CD14-positive monocyte (primary cell): ENCODE data around the gene HNRNPF. TPM values are rescaled to one million over a fixed set of nuclear protein-coding genes. Genes with fewer than 3 reads are reported as not detected.
A peak's percentile ranks its signal among the peaks of the same experiment; 100 is the strongest.

ENCODE experiments used
- DNase-seq, 3 donors: peaks; one replicate each; pipeline ENCODE4 v3.0.0-alpha.2; 2011 to 2022
- H2AFZ ChIP-seq: 2 replicates; pipeline ENCODE4 v1.6.0; 2012; ENCODE audit warnings: mild to moderate bottlenecking, low read depth, low read length, inconsistent platforms; ENCODE audit not compliant: insufficient read depth, poor library complexity, severe bottlenecking
- H3K27ac ChIP-seq, 2 donors: 1 replicate in 1 of 2; 2 replicates in 1 of 2; pipeline ENCODE4 v1.5.1; 2012 to 2013; ENCODE audit warnings: low read length in 2 of 2, control low read depth in 1 of 2, inconsistent platforms in 1 of 2, low read depth in 1 of 2, mild to moderate bottlenecking in 1 of 2
- H3K27me3 ChIP-seq, 2 donors: one replicate each; pipeline versions ENCODE4 v1.6.0 to v1.6.1; 2011 to 2013; ENCODE audit warnings: low read length in 2 of 2; ENCODE audit not compliant: control insufficient read depth in 2 of 2, insufficient read depth in 2 of 2
- H3K36me3 ChIP-seq, 2 donors: replicated peaks in 1 of 2; 1 replicate in 1 of 2; 2 replicates in 1 of 2; pipeline versions ENCODE4 v1.5.1 to v1.6.1; 2012 to 2013; ENCODE audit warnings: low read length in 2 of 2, control low read depth in 1 of 2, inconsistent platforms in 1 of 2, mild to moderate bottlenecking in 1 of 2; ENCODE audit not compliant: insufficient read depth in 2 of 2, control insufficient read depth in 1 of 2
- H3K4me1 ChIP-seq, 2 donors: 1 replicate in 1 of 2; 2 replicates in 1 of 2; pipeline versions ENCODE4 v1.5.1 to v1.6.1; 2012 to 2013; ENCODE audit warnings: low read length in 2 of 2, control low read depth in 1 of 2, inconsistent platforms in 1 of 2, mild to moderate bottlenecking in 1 of 2, moderate library complexity in 1 of 2; ENCODE audit not compliant: insufficient read depth in 2 of 2, control insufficient read depth in 1 of 2
- H3K4me2 ChIP-seq: replicated peaks from 2 replicates; pipeline ENCODE3; 2012; ENCODE audit warnings: low read length, moderate library complexity, mild to moderate bottlenecking; ENCODE audit not compliant: poor library complexity, severe bottlenecking; ENCODE audit errors: extremely low read depth
- H3K4me3 ChIP-seq, 3 experiments: fragments of 200-600 bp in 1 of 3; sonication (generic) in 1 of 3; replicated peaks in 1 of 3; 1 replicate in 2 of 3; 2 replicates in 1 of 3; pipeline ENCODE4 v1.5.1; 2011 to 2013; ENCODE audit warnings: low read length in 3 of 3, mild to moderate bottlenecking in 3 of 3, control low read depth in 2 of 3, low read depth in 2 of 3, inconsistent platforms in 1 of 3, moderate library complexity in 1 of 3
- H3K79me2 ChIP-seq: 2 replicates; pipeline ENCODE4 v1.6.0; 2012; ENCODE audit warnings: mild to moderate bottlenecking, control low read depth, inconsistent platforms, low read length, moderate library complexity; ENCODE audit not compliant: insufficient read depth
- H3K9ac ChIP-seq: 2 replicates; pipeline ENCODE4 v1.6.0; 2017; ENCODE audit warnings: low read length, mild to moderate bottlenecking; ENCODE audit not compliant: insufficient read depth, poor library complexity, severe bottlenecking
- H3K9me3 ChIP-seq, 2 donors: replicated peaks in 1 of 2; 1 replicate in 1 of 2; 2 replicates in 1 of 2; pipeline versions ENCODE4 v1.5.1 to v1.6.1; 2012 to 2013; ENCODE audit warnings: low read length in 2 of 2, control low read depth in 1 of 2; ENCODE audit not compliant: control insufficient read depth in 1 of 2, insufficient read depth in 1 of 2
- H4K20me1 ChIP-seq: 2 replicates; pipeline ENCODE4 v1.6.0; 2012; ENCODE audit warnings: mild to moderate bottlenecking, low read length, control low read depth, moderate library complexity; ENCODE audit not compliant: insufficient read depth
- H3K27ac Mint-ChIP-seq, 7 donors: one replicate each; pipeline ENCODE4 v1.8.0; 2020; ENCODE audit warnings: mild to moderate bottlenecking in 7 of 7, mixed read lengths in 7 of 7, moderate library complexity in 6 of 7, inconsistent platforms in 2 of 7
- H3K27me3 Mint-ChIP-seq, 3 donors: one replicate each; pipeline ENCODE4 v1.8.0; 2021 to 2022; ENCODE audit warnings: low read depth in 3 of 3, mild to moderate bottlenecking in 3 of 3, mixed read lengths in 3 of 3, moderate library complexity in 3 of 3, inconsistent platforms in 1 of 3
- H3K36me3 Mint-ChIP-seq, 2 donors: one replicate each; pipeline ENCODE4 v1.8.0; 2020; ENCODE audit warnings: mixed read lengths in 2 of 2, inconsistent platforms in 1 of 2, mild to moderate bottlenecking in 1 of 2
- H3K4me1 Mint-ChIP-seq: one replicate; pipeline ENCODE4 v1.8.0; 2020; ENCODE audit warnings: mild to moderate bottlenecking, mixed read lengths
- H3K4me3 Mint-ChIP-seq, 2 donors: one replicate each; pipeline ENCODE4 v1.8.0; 2020; ENCODE audit warnings: mild to moderate bottlenecking in 2 of 2, mixed read lengths in 2 of 2, moderate library complexity in 1 of 2
- H3K9me3 Mint-ChIP-seq, 7 donors: one replicate each; pipeline ENCODE4 v1.8.0; 2020 to 2022; ENCODE audit warnings: mixed read lengths in 7 of 7, mild to moderate bottlenecking in 6 of 7, moderate library complexity in 6 of 7, inconsistent platforms in 2 of 7
- CTCF ChIP-seq: fragments of 200-600 bp; IDR thresholded peaks from one replicate; pipeline ENCODE4 v1.8.0; 2022; ENCODE audit warnings: antibody characterized with exemption, mild to moderate bottlenecking
- WGBS: methylation state at CpG from one replicate; pipeline ENCODE4 v1.1.5; 2013; ENCODE audit warnings: missing lambda C conversion rate; ENCODE audit not compliant: insufficient coverage; 5-methylcytosine and 5-hydroxymethylcytosine counted together
- intact Hi-C, 2 donors: fragments of 100-400 bp; cut with micrococcal nuclease; formaldehyde crosslinking; loops; one replicate each; pipeline versions ENCODE4 v1.15.0 to v1.15.1; 2023
- polyA plus RNA-seq, 3 donors: library from polyadenylated mRNA; depleted of rRNA in 1 of 3; unstranded in 2 of 3; stranded (reverse) in 1 of 3; fragments of 300-500 nt in 2 of 3; fragments of >200 nt in 1 of 3; fragmentation: Illumina TruSeq in 2 of 3; gene quantifications; 1 replicate in 2 of 3; 2 replicates in 1 of 3; pipeline ENCODE4 v1.2.3, GENCODE V29; 2012 to 2021

HNRNPF gene
- polyA plus RNA-seq, 3 donors = 115 to 189 (median 188) TPM

- Histone ChIP-seq H3K27ac (no peak overlapping the region), H3K9me3 (no peaks in the 10 kb centered on the region), H4K20me1 (no peaks in the 10 kb centered on the region), H3K27me3 (peaks cover 3 to 23% of the 10 kb centered on the region in 2 donors), H2AFZ (no peak overlapping the region), H3K36me3 (no peaks in the 10 kb centered on the region), H3K4me1 (peaks cover 9 to 12% of the 10 kb centered on the region in 2 donors), H3K79me2 (no peaks in the 10 kb centered on the region), H3K4me2 (no peak overlapping the region), H3K4me3 (no peak overlapping the region), H3K9ac (no peak overlapping the region)
- intact Hi-C loops = no loop called here
- peaks cover 25 to 40% (median 27%) of the 10 kb centered on the region in 3 donors for H3K27me3 Mint-ChIP-seq
- DNase-seq = no peak
- TF ChIP-seq CTCF = no peak
- no peaks in the 10 kb centered on the region for H3K36me3 Mint-ChIP-seq
- peaks cover 0 to 8% (median 0%) of the 10 kb centered on the region in 7 donors for H3K9me3 Mint-ChIP-seq
- peaks cover 17% of the 10 kb centered on the region for H3K4me1 Mint-ChIP-seq
- H3K27ac Mint-ChIP-seq = no peak overlapping the region
- H3K4me3 Mint-ChIP-seq = peak overlapping the region in 1 of 2 donors; percentile 52
- 80% methylated on average over 1 of the region's 7 CpGs for WGBS
Observed at GRCh38 chr10:43352951-43353350, 56.0 kb downstream of the HNRNPF start.

GRCh38 chr10:43351301-43351700 lies 57.7 kb downstream of the HNRNPF start:
- H3K27me3 ChIP-seq = peaks cover 3 to 23% of the 10 kb centered on the region in 2 donors
- H3K4me3 ChIP-seq = no peak overlapping the region
- Mint-ChIP-seq H3K4me3 (no peak overlapping the region), H3K36me3 (no peaks in the 10 kb centered on the region), H3K4me1 (peaks cover 18% of the 10 kb centered on the region), H3K27ac (no peak overlapping the region), H3K9me3 (peaks cover 0 to 8% (median 0%) of the 10 kb centered on the region in 7 donors), H3K27me3 (peaks cover 23 to 38% (median 27%) of the 10 kb centered on the region in 3 donors)
- H3K36me3 ChIP-seq = no peaks in the 10 kb centered on the region
- no peaks in the 10 kb centered on the region for H3K9me3 ChIP-seq
- H3K4me2 ChIP-seq = no peak overlapping the region
- no peaks in the 10 kb centered on the region for H4K20me1 ChIP-seq
- TF ChIP-seq CTCF = no peak
- H3K27ac ChIP-seq = no peak overlapping the region
- no peak overlapping the region for H2AFZ ChIP-seq
- no peak for DNase-seq
- peaks cover 10 to 13% of the 10 kb centered on the region in 2 donors for H3K4me1 ChIP-seq
- WGBS = 76% methylated on average over 11 of the region's 14 CpGs
- H3K9ac ChIP-seq = no peak overlapping the region
- no peaks in the 10 kb centered on the region for H3K79me2 ChIP-seq
- intact Hi-C loops = no loop called here
